WTC11 (cell line): ENCODE data around the gene RGS9.
"Not testable (repeated sequence)": the region's sequence is repeated elsewhere in the genome, so short reads cannot be mapped to it uniquely, and the experiment has no call there.

Experiments used
- SP1 ChIP-seq: sonication (generic); formaldehyde crosslinking; conservative IDR thresholded peaks from 2 replicates; pipeline ENCODE4 v1.8.1; 2022; ENCODE audit warnings: missing genetic modification reagents
- TF ChIP-seq, protein P1 (sequence below): fragments of 200-600 bp; IDR thresholded peaks from 2 replicates; pipeline ENCODE4 v1.8.0; 2022; ENCODE audit warnings: antibody characterized with exemption

- TF ChIP-seq, protein P1, sequence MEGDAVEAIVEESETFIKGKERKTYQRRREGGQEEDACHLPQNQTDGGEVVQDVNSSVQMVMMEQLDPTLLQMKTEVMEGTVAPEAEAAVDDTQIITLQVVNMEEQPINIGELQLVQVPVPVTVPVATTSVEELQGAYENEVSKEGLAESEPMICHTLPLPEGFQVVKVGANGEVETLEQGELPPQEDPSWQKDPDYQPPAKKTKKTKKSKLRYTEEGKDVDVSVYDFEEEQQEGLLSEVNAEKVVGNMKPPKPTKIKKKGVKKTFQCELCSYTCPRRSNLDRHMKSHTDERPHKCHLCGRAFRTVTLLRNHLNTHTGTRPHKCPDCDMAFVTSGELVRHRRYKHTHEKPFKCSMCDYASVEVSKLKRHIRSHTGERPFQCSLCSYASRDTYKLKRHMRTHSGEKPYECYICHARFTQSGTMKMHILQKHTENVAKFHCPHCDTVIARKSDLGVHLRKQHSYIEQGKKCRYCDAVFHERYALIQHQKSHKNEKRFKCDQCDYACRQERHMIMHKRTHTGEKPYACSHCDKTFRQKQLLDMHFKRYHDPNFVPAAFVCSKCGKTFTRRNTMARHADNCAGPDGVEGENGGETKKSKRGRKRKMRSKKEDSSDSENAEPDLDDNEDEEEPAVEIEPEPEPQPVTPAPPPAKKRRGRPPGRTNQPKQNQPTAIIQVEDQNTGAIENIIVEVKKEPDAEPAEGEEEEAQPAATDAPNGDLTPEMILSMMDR, result not testable (repeated sequence)
- TF ChIP-seq SP1 (CRISPR knock-in tag), result not testable (repeated sequence)
Measured at GRCh38 chr17:65207448-65207847, 70.3 kb downstream of the RGS9 start.
